Measurements from ENCODE around the gene RIMKLA. TPM values are rescaled to one million over a fixed set of nuclear protein-coding genes. Genes with fewer than 3 reads are reported as not detected.
A peak's percentile ranks its signal among the peaks of the same experiment; 100 is the strongest.

RIMKLA gene
- total and polyA plus RNA-seq, 2 of the 13 experiments (the other 11 are each of a cell fraction or from before 2014, with no cell fraction given) = 2.5 to 3.8 TPM

GRCh38 chr1:42335050-42335808 is 45.4 kb upstream of the RIMKLA start, which contains the start of gene FOXJ3 (continued):
- TF ChIP-seq, protein P1, sequence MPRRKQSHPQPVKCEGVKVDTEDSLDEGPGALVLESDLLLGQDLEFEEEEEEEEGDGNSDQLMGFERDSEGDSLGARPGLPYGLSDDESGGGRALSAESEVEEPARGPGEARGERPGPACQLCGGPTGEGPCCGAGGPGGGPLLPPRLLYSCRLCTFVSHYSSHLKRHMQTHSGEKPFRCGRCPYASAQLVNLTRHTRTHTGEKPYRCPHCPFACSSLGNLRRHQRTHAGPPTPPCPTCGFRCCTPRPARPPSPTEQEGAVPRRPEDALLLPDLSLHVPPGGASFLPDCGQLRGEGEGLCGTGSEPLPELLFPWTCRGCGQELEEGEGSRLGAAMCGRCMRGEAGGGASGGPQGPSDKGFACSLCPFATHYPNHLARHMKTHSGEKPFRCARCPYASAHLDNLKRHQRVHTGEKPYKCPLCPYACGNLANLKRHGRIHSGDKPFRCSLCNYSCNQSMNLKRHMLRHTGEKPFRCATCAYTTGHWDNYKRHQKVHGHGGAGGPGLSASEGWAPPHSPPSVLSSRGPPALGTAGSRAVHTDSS (CRISPR knock-in tag; conservative IDR thresholded peaks at IDR 0.05) = 0 out of 2 replicates have a peak, but pooled peaks have one; percentile 32
- TF ChIP-seq FOXJ3 (CRISPR knock-in tag; IDR thresholded peaks at IDR 0.05; ENCODE audit: borderline replicate concordance) = peak; percentile 70; the same call in 1 of the 2 replicates
- TF ChIP-seq, protein P2, sequence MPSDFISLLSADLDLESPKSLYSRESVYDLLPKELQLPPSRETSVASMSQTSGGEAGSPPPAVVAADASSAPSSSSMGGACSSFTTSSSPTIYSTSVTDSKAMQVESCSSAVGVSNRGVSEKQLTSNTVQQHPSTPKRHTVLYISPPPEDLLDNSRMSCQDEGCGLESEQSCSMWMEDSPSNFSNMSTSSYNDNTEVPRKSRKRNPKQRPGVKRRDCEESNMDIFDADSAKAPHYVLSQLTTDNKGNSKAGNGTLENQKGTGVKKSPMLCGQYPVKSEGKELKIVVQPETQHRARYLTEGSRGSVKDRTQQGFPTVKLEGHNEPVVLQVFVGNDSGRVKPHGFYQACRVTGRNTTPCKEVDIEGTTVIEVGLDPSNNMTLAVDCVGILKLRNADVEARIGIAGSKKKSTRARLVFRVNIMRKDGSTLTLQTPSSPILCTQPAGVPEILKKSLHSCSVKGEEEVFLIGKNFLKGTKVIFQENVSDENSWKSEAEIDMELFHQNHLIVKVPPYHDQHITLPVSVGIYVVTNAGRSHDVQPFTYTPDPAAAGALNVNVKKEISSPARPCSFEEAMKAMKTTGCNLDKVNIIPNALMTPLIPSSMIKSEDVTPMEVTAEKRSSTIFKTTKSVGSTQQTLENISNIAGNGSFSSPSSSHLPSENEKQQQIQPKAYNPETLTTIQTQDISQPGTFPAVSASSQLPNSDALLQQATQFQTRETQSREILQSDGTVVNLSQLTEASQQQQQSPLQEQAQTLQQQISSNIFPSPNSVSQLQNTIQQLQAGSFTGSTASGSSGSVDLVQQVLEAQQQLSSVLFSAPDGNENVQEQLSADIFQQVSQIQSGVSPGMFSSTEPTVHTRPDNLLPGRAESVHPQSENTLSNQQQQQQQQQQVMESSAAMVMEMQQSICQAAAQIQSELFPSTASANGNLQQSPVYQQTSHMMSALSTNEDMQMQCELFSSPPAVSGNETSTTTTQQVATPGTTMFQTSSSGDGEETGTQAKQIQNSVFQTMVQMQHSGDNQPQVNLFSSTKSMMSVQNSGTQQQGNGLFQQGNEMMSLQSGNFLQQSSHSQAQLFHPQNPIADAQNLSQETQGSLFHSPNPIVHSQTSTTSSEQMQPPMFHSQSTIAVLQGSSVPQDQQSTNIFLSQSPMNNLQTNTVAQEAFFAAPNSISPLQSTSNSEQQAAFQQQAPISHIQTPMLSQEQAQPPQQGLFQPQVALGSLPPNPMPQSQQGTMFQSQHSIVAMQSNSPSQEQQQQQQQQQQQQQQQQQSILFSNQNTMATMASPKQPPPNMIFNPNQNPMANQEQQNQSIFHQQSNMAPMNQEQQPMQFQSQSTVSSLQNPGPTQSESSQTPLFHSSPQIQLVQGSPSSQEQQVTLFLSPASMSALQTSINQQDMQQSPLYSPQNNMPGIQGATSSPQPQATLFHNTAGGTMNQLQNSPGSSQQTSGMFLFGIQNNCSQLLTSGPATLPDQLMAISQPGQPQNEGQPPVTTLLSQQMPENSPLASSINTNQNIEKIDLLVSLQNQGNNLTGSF (CRISPR knock-in tag; IDR thresholded peaks at IDR 0.05) = peak; percentile 81; the same call in 1 of the 2 replicates
- TF ChIP-seq ZMAT3 (CRISPR knock-in tag; conservative IDR thresholded peaks at IDR 0.05) = peak; percentile 86
- peak; percentile 92 for TF ChIP-seq HOXD1 (CRISPR knock-in tag; IDR thresholded peaks at IDR 0.05)
- no peak; the same call in 1 of the 2 replicates for TF ChIP-seq SNAPC5 (CRISPR knock-in tag; IDR thresholded peaks at IDR 0.05; ENCODE audit: borderline replicate concordance)
- TF ChIP-seq, protein P3, sequence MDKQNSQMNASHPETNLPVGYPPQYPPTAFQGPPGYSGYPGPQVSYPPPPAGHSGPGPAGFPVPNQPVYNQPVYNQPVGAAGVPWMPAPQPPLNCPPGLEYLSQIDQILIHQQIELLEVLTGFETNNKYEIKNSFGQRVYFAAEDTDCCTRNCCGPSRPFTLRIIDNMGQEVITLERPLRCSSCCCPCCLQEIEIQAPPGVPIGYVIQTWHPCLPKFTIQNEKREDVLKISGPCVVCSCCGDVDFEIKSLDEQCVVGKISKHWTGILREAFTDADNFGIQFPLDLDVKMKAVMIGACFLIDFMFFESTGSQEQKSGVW (CRISPR knock-in tag; IDR thresholded peaks at IDR 0.05; ENCODE audit: borderline replicate concordance) = no peak
- no peak for TF ChIP-seq ZNF703 (CRISPR knock-in tag; IDR thresholded peaks at IDR 0.05; ENCODE audit: borderline replicate concordance)
- TF ChIP-seq AGO1 (IDR thresholded peaks at IDR 0.05; ENCODE audit: low read depth, low read length, poor library complexity, severe bottlenecking) = peak; percentile 67
- peak; percentile 97 for TF ChIP-seq YEATS4 (CRISPR knock-in tag; IDR thresholded peaks at IDR 0.05; ENCODE audit: borderline replicate concordance)

Measured in HepG2 (cell line).